Activated naive CD4-positive, alpha-beta T cell (primary cell): ENCODE measurements around the gene ZCCHC10.
A peak's percentile ranks its signal among the peaks of the same experiment; 100 is the strongest.
"Not testable (repeated sequence)": the region's sequence is repeated elsewhere in the genome, so short reads cannot be mapped to it uniquely, and the experiment has no call there.

ENCODE experiments used
- DNase-seq, 4 experiments: peaks; one replicate each; lab custom pipeline; 2025; lab: John Stamatoyannopoulos, UW

The ZCCHC10 gene

GRCh38 chr5:132979367-132979940 is 46.9 kb downstream of the ZCCHC10 start:
- DNase-seq: no peak

- DNase-seq: no peak
Observed at GRCh38 chr5:132976852-132977251, 49.5 kb downstream of the ZCCHC10 start.

- not testable (repeated sequence) for DNase-seq
Observed at GRCh38 chr5:132972436-132972828, 53.9 kb downstream of the ZCCHC10 start.

GRCh38 chr5:132971483-132972435 is 54.6 kb downstream of the ZCCHC10 start:
- no peak for DNase-seq

GRCh38 chr5:132965120-132965519 is 61.2 kb downstream of the ZCCHC10 start:
- no peak for DNase-seq

GRCh38 chr5:132963171-132964104 is 62.9 kb downstream of the ZCCHC10 start, which contains the start of gene AFF4:
Gene AFF4 (minus strand): TSS chr5:132963634. CDS start chr5:132937189, 26,445 bp downstream.
- DNase-seq: peak; percentile 66 to 85 (median 74)

GRCh38 chr5:132962429-132963021 is 63.8 kb downstream of the ZCCHC10 start:
- no peak for DNase-seq

- DNase-seq: no peak
Observed at GRCh38 chr5:132961887-132962286, 64.5 kb downstream of the ZCCHC10 start.

GRCh38 chr5:132961123-132961815 is 65.1 kb downstream of the ZCCHC10 start:
- not testable (repeated sequence) for DNase-seq

GRCh38 chr5:132956166-132956799 is 70.1 kb downstream of the ZCCHC10 start:
- not testable (repeated sequence) for DNase-seq

- DNase-seq: no peak
Observed at GRCh38 chr5:132953710-132954109, 72.6 kb downstream of the ZCCHC10 start.

GRCh38 chr5:132952829-132953228 is 73.5 kb downstream of the ZCCHC10 start:
- DNase-seq: no peak

GRCh38 chr5:132951897-132952296 is 74.5 kb downstream of the ZCCHC10 start:
- no peak for DNase-seq

GRCh38 chr5:132949136-132949535 is 77.2 kb downstream of the ZCCHC10 start:
- no peak for DNase-seq

- no peak for DNase-seq
Observed at GRCh38 chr5:132947671-132948070, 78.7 kb downstream of the ZCCHC10 start.
